OCI-LY3 (cell line): ENCODE data around the gene ZNF148.

Experiments used
- H2AFZ ChIP-seq: fragments of 200-600, 300-600 bp; shearing (Covaris generic); 2 replicates; pipeline ENCODE4 v1.6.0; 2014; ENCODE audit warnings: antibody characterized with exemption, low read depth, low read length
- H3K27ac ChIP-seq: fragments of 200-600, 300-600 bp; sonication (generic); 2 replicates; pipeline ENCODE4 v1.5.1; 2014; ENCODE audit warnings: mild to moderate bottlenecking, low read length, moderate library complexity, mixed read lengths
- H3K27me3 ChIP-seq: fragments of 200-600, 300-600 bp; sonication (generic); 2 replicates; pipeline ENCODE4 v1.6.1; 2014; ENCODE audit warnings: low read depth, low read length, mixed read lengths
- H3K36me3 ChIP-seq: fragments of 200-600, 300-600 bp; sonication (generic); replicated peaks from 2 replicates; pipeline ENCODE3; 2014; ENCODE audit warnings: low read depth, low read length, mixed read lengths
- H3K4me1 ChIP-seq: fragments of 300-600, 200-600 bp; sonication (generic); 2 replicates; pipeline ENCODE4 v1.6.1; 2014; ENCODE audit warnings: low read length, mixed read lengths
- H3K4me2 ChIP-seq: fragments of 200-600, 300-600 bp; sonication (generic); 2 replicates; pipeline ENCODE4 v1.6.1; 2014; ENCODE audit warnings: low read length, mixed read lengths
- H3K4me3 ChIP-seq: fragments of 300-600, 200-600 bp; sonication (generic); 2 replicates; pipeline ENCODE4 v1.5.1; 2014; ENCODE audit warnings: antibody characterized with exemption, mild to moderate bottlenecking, low read length, moderate library complexity
- H3K79me2 ChIP-seq: fragments of 300-600, 200-600 bp; shearing (Covaris generic); 2 replicates; pipeline ENCODE4 v1.6.1; 2014; ENCODE audit warnings: mild to moderate bottlenecking, low read length, mixed read lengths
- H3K9ac ChIP-seq: fragments of 300-600, 200-600 bp; shearing (Covaris generic); 2 replicates; pipeline ENCODE4 v1.6.0; 2014; ENCODE audit warnings: mild to moderate bottlenecking, low read length, moderate library complexity
- H3K9me3 ChIP-seq: fragments of 200-600, 300-600 bp; shearing (Covaris generic); 2 replicates; pipeline ENCODE4 v1.6.1; 2014; ENCODE audit warnings: low read length, mixed read lengths; ENCODE audit not compliant: insufficient read depth
- H4K20me1 ChIP-seq: fragments of 200-600, 300-600 bp; sonication (generic); 2 replicates; pipeline ENCODE4 v1.6.1; 2016; ENCODE audit warnings: low read length, mixed read lengths; ENCODE audit not compliant: insufficient read depth
- CTCF ChIP-seq: fragments of 200-600, 300-600 bp; sonication (generic); IDR thresholded peaks from 2 replicates; pipeline ENCODE4 v1.5.1; 2014; ENCODE audit warnings: antibody characterized with exemption, low read length, low read depth
- EZH2phosphoT487 ChIP-seq: fragments of 200-600 bp; shearing (Covaris generic); IDR thresholded peaks from 2 replicates; pipeline ENCODE4 v1.6.1; 2018; ENCODE audit warnings: antibody characterized with exemption, mixed run types, low read depth

The ZNF148 gene

DNA sequence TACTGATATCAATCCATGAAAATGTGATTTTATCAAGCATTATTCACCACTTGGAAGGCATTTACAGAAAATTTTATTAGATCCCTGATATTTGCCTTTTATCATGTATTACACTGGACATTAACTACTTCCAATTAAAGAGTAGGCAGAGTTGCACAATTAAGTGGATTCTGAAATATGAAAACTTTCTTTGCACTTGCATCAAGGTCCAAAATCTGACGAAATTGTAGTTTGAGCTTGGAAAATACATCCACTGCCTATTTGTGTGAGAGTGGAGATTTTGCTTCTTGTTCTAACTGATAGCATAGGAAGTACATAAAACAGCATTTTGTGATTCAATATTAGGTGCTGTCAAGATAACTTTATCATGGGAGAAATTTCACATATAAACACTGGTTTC is 113.0 kb downstream of the ZNF148 start:
- no peaks in the 10 kb centered on the region; the same call in 1 of the 2 replicates for H3K79me2 ChIP-seq
- peaks cover 12% of the 10 kb centered on the region for H3K36me3 ChIP-seq
- no peaks in the 10 kb centered on the region for H3K27me3 ChIP-seq
- TF ChIP-seq EZH2phosphoT487: no peak
- TF ChIP-seq CTCF: no peak
- peaks cover 14% of the 10 kb centered on the region for H4K20me1 ChIP-seq
- no peak overlapping the region for H2AFZ ChIP-seq
- no peaks in the 10 kb centered on the region for H3K9me3 ChIP-seq
- H3K4me3 ChIP-seq: no peak overlapping the region
- no peak overlapping the region for H3K4me2 ChIP-seq
- H3K9ac ChIP-seq: no peak overlapping the region
- H3K27ac ChIP-seq: no peak overlapping the region
- peaks cover 14% of the 10 kb centered on the region for H3K4me1 ChIP-seq

- no peak overlapping the region for H3K9ac ChIP-seq
- no peak overlapping the region for H3K27ac ChIP-seq
- no peak overlapping the region for H3K4me2 ChIP-seq
- no peaks in the 10 kb centered on the region for H3K27me3 ChIP-seq
- peaks cover 19% of the 10 kb centered on the region for H3K36me3 ChIP-seq
- TF ChIP-seq CTCF: no peak
- TF ChIP-seq EZH2phosphoT487: no peak
- no peak overlapping the region for H3K4me3 ChIP-seq
- no peaks in the 10 kb centered on the region for H3K9me3 ChIP-seq
- peaks cover 13% of the 10 kb centered on the region for H4K20me1 ChIP-seq
- H2AFZ ChIP-seq: no peak overlapping the region
- H3K79me2 ChIP-seq: no peaks in the 10 kb centered on the region
- peaks cover 14% of the 10 kb centered on the region for H3K4me1 ChIP-seq
Observed at GRCh38 chr3:125261031-125261430, 114.1 kb downstream of the ZNF148 start.

- peaks cover 14% of the 10 kb centered on the region for H3K4me1 ChIP-seq
- no peak overlapping the region for H3K4me2 ChIP-seq
- H2AFZ ChIP-seq: no peak overlapping the region
- peaks cover 19% of the 10 kb centered on the region for H3K36me3 ChIP-seq
- H3K79me2 ChIP-seq: no peaks in the 10 kb centered on the region
- H3K9ac ChIP-seq: no peak overlapping the region
- no peaks in the 10 kb centered on the region for H3K9me3 ChIP-seq
- H3K4me3 ChIP-seq: no peak overlapping the region
- peaks cover 12% of the 10 kb centered on the region for H4K20me1 ChIP-seq
- TF ChIP-seq EZH2phosphoT487: no peak
- no peaks in the 10 kb centered on the region for H3K27me3 ChIP-seq
- no peak overlapping the region for H3K27ac ChIP-seq
Observed at GRCh38 chr3:125260158-125260557, 115.0 kb downstream of the ZNF148 start.

DNA sequence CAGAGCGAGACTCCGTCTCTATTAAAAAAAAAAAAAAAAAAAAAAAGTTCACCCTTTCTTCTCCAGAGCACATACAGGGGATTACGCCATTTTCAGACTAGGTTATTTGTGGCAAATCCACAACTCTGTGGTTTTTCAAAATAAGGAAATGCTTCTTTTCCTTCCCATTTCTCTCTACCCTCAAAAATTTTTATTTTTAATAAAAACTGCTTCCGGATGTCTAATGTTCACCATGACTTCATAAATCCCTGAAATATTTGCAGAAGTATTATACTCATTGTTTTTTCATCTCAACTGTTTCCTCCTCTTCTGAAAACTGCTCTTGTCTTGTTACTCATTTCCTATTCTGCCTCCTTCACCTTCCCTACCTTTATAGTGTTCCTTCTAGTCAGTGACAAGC is 117.6 kb downstream of the ZNF148 start:
- TF ChIP-seq CTCF (no peak), EZH2phosphoT487 (no peak)
- no peaks in the 10 kb centered on the region for H3K9me3 ChIP-seq
- peaks cover 19% of the 10 kb centered on the region for H3K36me3 ChIP-seq
- no peak overlapping the region for H3K4me2 ChIP-seq
- peaks cover 7% of the 10 kb centered on the region for H3K4me1 ChIP-seq
- H3K4me3 ChIP-seq: no peak overlapping the region
- no peak overlapping the region for H3K27ac ChIP-seq
- no peaks in the 10 kb centered on the region for H3K79me2 ChIP-seq
- H3K27me3 ChIP-seq: no peaks in the 10 kb centered on the region
- no peak overlapping the region for H2AFZ ChIP-seq
- H4K20me1 ChIP-seq: peaks cover 12% of the 10 kb centered on the region
- H3K9ac ChIP-seq: no peak overlapping the region

- Histone ChIP-seq H3K27ac (no peak overlapping the region), H3K27me3 (no peaks in the 10 kb centered on the region), H3K4me2 (no peak overlapping the region), H3K4me1 (peaks cover 7% of the 10 kb centered on the region), H4K20me1 (peaks cover 12% of the 10 kb centered on the region), H3K4me3 (no peak overlapping the region), H3K9me3 (no peaks in the 10 kb centered on the region), H3K79me2 (no peaks in the 10 kb centered on the region), H3K9ac (no peak overlapping the region), H3K36me3 (peaks cover 19% of the 10 kb centered on the region), H2AFZ (no peak overlapping the region)
- TF ChIP-seq EZH2phosphoT487: no peak
- no peak for TF ChIP-seq CTCF
Observed at GRCh38 chr3:125256675-125257074, 118.5 kb downstream of the ZNF148 start.
